HepG2 (cell line): ENCODE measurements around the gene ADCY1.

Experiments used
- EP300 ChIP-seq, 3 experiments: sonication (generic) in 1 of 3; formaldehyde crosslinking in 1 of 3; IDR thresholded peaks; 2 replicates each; pipeline versions ENCODE4 v1.5.1 to v1.6.1; 2011 to 2020; ENCODE audit warnings: low read depth in 2 of 3, low read length in 2 of 3, borderline replicate concordance in 1 of 3, improper control_type of control experiment in 1 of 3, mild to moderate bottlenecking in 1 of 3, missing genetic modification reagents in 1 of 3, moderate library complexity in 1 of 3
- IKZF1 ChIP-seq: fragments of 450-650 bp; IDR thresholded peaks from 2 replicates; pipeline ENCODE4 v1.7.1; 2016
- MAFK ChIP-seq, 2 experiments: IDR thresholded peaks in 1 of 2; conservative IDR thresholded peaks in 1 of 2; 2 replicates each; pipeline ENCODE4 v1.6.1; 2011; ENCODE audit warnings: improper control_type of control experiment in 2 of 2, low read length in 2 of 2
- POGK ChIP-seq: sonication (generic); formaldehyde crosslinking; conservative IDR thresholded peaks from 2 replicates; pipeline ENCODE4 v1.8.0; 2022; ENCODE audit warnings: mild to moderate bottlenecking, moderate library complexity, missing genetic modification reagents
- RAD21 ChIP-seq: fragments of 450-650 bp; formaldehyde crosslinking; IDR thresholded peaks from 2 replicates; pipeline ENCODE4 v1.5.0; 2020; ENCODE audit warnings: mild to moderate bottlenecking
- TCF7L2 ChIP-seq: IDR thresholded peaks from 2 replicates; pipeline ENCODE4 v1.6.1; 2011; ENCODE audit warnings: mild to moderate bottlenecking, low read depth, low read length, moderate library complexity

DNA sequence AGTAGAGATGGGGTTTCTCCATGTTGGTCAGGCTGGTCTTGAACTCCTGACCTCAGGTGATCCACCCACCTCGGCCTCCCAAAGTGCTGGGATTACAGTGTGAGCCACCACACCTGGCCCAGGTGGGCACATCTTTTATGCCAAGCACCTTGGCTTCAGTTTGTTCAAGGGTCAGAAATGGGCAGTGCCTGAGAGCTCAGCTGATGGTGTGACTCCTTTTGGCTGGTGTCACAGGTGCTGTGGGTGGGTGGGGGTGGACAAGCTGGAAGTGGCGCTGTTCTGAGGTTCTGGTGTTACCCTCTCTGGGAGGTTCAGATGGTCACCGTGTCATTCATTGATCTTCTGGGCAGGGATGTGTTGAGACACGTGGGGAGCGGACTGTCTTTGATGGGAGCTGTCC, 11.5 kb downstream of the ADCY1 start:
- TF ChIP-seq MAFK (conservative IDR thresholded peaks at IDR 0.05 in 1 of 2, IDR thresholded peaks at IDR 0.05 in 1 of 2; ENCODE audit: low read length in 2 of 2) = no peak
- no peak for TF ChIP-seq EP300 (IDR thresholded peaks at IDR 0.05; ENCODE audit: low read depth in 2 of 2, low read length in 2 of 2)
- TF ChIP-seq EP300 (CRISPR knock-in tag; IDR thresholded peaks at IDR 0.05; ENCODE audit: borderline replicate concordance) = no peak
- TF ChIP-seq RAD21 = no peak
- no peak for TF ChIP-seq IKZF1
- no peak for TF ChIP-seq POGK (CRISPR knock-in tag)
- TF ChIP-seq TCF7L2 = no peak
